Fibroblast of lung (primary cell): ENCODE data around the gene IRF2BPL.

Source experiments
- EZH2 ChIP-seq: IDR thresholded peaks from 2 replicates; pipeline ENCODE4 v1.5.1; 2012; ENCODE audit warnings: low read length, control low read depth, mild to moderate bottlenecking; ENCODE audit errors: missing control alignments
- TF ChIP-seq, protein P1 (sequence below), 2 donors: IDR thresholded peaks in 1 of 2; conservative IDR thresholded peaks in 1 of 2; 1 replicate in 1 of 2; 2 replicates in 1 of 2; pipeline ENCODE4 v1.5.1; 2011 to 2012; ENCODE audit warnings: low read length in 2 of 2, control low read depth in 1 of 2, inconsistent platforms in 1 of 2, low read depth in 1 of 2, mild to moderate bottlenecking in 1 of 2

DNA sequence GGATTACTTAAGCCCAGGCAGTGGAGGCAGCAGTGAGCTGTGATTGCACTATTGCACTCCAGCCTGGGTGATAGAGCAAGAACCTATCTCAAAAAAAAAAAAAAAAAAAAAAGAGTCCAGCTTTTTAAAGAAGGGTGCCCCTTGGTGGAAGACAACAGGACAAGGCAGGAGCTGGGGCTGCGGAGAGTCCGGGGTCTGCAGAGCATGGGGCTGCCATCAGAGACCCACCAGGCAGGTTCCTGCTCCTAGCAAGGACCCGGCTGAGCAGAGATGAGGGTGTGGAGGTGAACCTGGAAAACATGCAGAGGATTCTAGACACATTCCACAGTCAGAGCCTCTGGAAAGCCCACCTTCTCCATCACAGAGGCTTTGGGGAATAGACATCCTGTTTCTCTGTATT, 48.5 kb upstream of the IRF2BPL start:
- TF ChIP-seq, protein P1, sequence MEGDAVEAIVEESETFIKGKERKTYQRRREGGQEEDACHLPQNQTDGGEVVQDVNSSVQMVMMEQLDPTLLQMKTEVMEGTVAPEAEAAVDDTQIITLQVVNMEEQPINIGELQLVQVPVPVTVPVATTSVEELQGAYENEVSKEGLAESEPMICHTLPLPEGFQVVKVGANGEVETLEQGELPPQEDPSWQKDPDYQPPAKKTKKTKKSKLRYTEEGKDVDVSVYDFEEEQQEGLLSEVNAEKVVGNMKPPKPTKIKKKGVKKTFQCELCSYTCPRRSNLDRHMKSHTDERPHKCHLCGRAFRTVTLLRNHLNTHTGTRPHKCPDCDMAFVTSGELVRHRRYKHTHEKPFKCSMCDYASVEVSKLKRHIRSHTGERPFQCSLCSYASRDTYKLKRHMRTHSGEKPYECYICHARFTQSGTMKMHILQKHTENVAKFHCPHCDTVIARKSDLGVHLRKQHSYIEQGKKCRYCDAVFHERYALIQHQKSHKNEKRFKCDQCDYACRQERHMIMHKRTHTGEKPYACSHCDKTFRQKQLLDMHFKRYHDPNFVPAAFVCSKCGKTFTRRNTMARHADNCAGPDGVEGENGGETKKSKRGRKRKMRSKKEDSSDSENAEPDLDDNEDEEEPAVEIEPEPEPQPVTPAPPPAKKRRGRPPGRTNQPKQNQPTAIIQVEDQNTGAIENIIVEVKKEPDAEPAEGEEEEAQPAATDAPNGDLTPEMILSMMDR (conservative IDR thresholded peaks at IDR 0.05 in 1 of 2, IDR thresholded peaks at IDR 0.05 in 1 of 2; ENCODE audit: low read depth in 1 of 2, low read length in 2 of 2) = no peak
- TF ChIP-seq EZH2 = no peak
